Endothelial cell of umbilical vein (primary cell): ENCODE measurements around the gene FLNB. TPM values are rescaled to one million over a fixed set of nuclear protein-coding genes. Genes with fewer than 3 reads are reported as not detected.

ENCODE experiments used
- BruUV-seq: library from RNA; stranded (reverse); fragments of 400-500 nt; replicated peaks from 2 replicates; lab custom pipeline; 2021; lab: Mats Ljungman, UMichigan
- CTCF ChIA-PET: fragments of 300-600, 350-600 bp; sonication (Branson Sonifier 250); formaldehyde crosslinking; loops from one replicate; lab custom pipeline; 2021; ENCODE audit warnings: antibody characterized with exemption, inconsistent platforms; lab: Charles Lee
- POLR2A ChIA-PET: fragments of 300-600, 350-600 bp; sonication (Branson Sonifier 250); formaldehyde crosslinking; loops from one replicate; lab custom pipeline; 2021; ENCODE audit warnings: antibody characterized with exemption, inconsistent platforms; lab: Charles Lee
- DNase-seq: peaks from one replicate; pipeline ENCODE4 v3.0.0-alpha.2; 2011; ENCODE audit warnings: low read depth, low spot score
- FAIRE-seq: peaks from 2 replicates; lab custom pipeline; 2011; peaks lifted over from hg19 to GRCh38; lab: Jason Lieb, UNC
- H2AFZ ChIP-seq: 2 replicates; pipeline ENCODE4 v1.6.0; 2012; ENCODE audit warnings: low read depth, low read length, control low read depth, inconsistent platforms
- H3K27ac ChIP-seq: 2 replicates; pipeline ENCODE4 v1.5.1; 2011; ENCODE audit warnings: low read depth, mild to moderate bottlenecking, control low read depth, low read length, moderate library complexity; ENCODE audit not compliant: insufficient read depth
- H3K27me3 ChIP-seq, 2 experiments: 2 replicates each; pipeline versions ENCODE4 v1.6.0 to v1.6.1; 2011; ENCODE audit warnings: low read length in 2 of 2, mixed read lengths in 1 of 2; ENCODE audit not compliant: control insufficient read depth in 2 of 2, insufficient read depth in 2 of 2
- H3K36me3 ChIP-seq, 2 experiments: 2 replicates in 1 of 2; 3 replicates in 1 of 2; pipeline ENCODE4 v1.5.1; 2011; ENCODE audit warnings: low read length in 2 of 2, mild to moderate bottlenecking in 1 of 2, moderate library complexity in 1 of 2; ENCODE audit not compliant: control insufficient read depth in 2 of 2, insufficient read depth in 2 of 2; ENCODE audit errors: extremely low read depth in 1 of 2
- H3K4me1 ChIP-seq: 3 replicates; pipeline ENCODE4 v1.5.1; 2011; ENCODE audit warnings: mild to moderate bottlenecking, low read length; ENCODE audit not compliant: control insufficient read depth, insufficient read depth; ENCODE audit errors: extremely low read depth
- H3K4me2 ChIP-seq: 2 replicates; pipeline ENCODE4 v1.6.1; 2011; ENCODE audit warnings: low read length, control low read depth, mixed read lengths; ENCODE audit not compliant: insufficient read depth
- H3K4me3 ChIP-seq, 3 experiments: fragments of 200-600 bp in 1 of 3; sonication (generic), shearing (Covaris generic) in 1 of 3; replicated peaks in 1 of 3; 2 replicates each; pipeline ENCODE4 v1.5.1; 2011 to 2016; ENCODE audit warnings: control low read depth in 3 of 3, low read length in 3 of 3, mild to moderate bottlenecking in 2 of 3, inconsistent platforms in 1 of 3, low read depth in 1 of 3, moderate library complexity in 1 of 3; ENCODE audit not compliant: insufficient read depth in 1 of 3
- H3K79me2 ChIP-seq: 2 replicates; pipeline ENCODE4 v1.6.0; 2012; ENCODE audit warnings: low read length, inconsistent platforms; ENCODE audit not compliant: control insufficient read depth, insufficient read depth
- H3K9ac ChIP-seq: replicated peaks from 2 replicates; pipeline ENCODE3; 2011; ENCODE audit warnings: low read length, control low read depth; ENCODE audit not compliant: insufficient read depth; ENCODE audit errors: extremely low read depth
- H3K9me1 ChIP-seq: replicated peaks from 3 replicates; pipeline ENCODE4 v1.6.0; 2011; ENCODE audit warnings: mild to moderate bottlenecking, low read length; ENCODE audit not compliant: control insufficient read depth, insufficient read depth; ENCODE audit errors: extremely low read depth
- H3K9me3 ChIP-seq: replicated peaks from 2 replicates; pipeline ENCODE4 v1.5.1; 2012; ENCODE audit warnings: low read length, inconsistent platforms; ENCODE audit not compliant: control insufficient read depth, insufficient read depth
- H4K20me1 ChIP-seq: replicated peaks from 2 replicates; pipeline ENCODE3; 2011; ENCODE audit warnings: mild to moderate bottlenecking, low read length; ENCODE audit not compliant: control insufficient read depth, insufficient read depth; ENCODE audit errors: extremely low read depth
- EZH2 ChIP-seq: IDR thresholded peaks from 2 replicates; pipeline ENCODE4 v1.6.1; 2012; ENCODE audit warnings: borderline replicate concordance, low read depth, mild to moderate bottlenecking, moderate library complexity, low read length, inconsistent platforms; ENCODE audit not compliant: severe bottlenecking
- FOS ChIP-seq: IDR thresholded peaks from 2 replicates; pipeline ENCODE4 v1.6.1; 2011; ENCODE audit warnings: mild to moderate bottlenecking, low read length, moderate library complexity, borderline replicate concordance; ENCODE audit not compliant: insufficient read depth
- GATA2 ChIP-seq: IDR thresholded peaks from 2 replicates; pipeline ENCODE4 v1.7.0; 2011; ENCODE audit warnings: low read depth, mild to moderate bottlenecking, moderate library complexity, mixed read lengths, low read length; ENCODE audit not compliant: insufficient read length, insufficient read depth
- JUN ChIP-seq: IDR thresholded peaks from 2 replicates; pipeline ENCODE4 v1.6.1; 2011; ENCODE audit warnings: borderline replicate concordance, low read depth; ENCODE audit not compliant: insufficient read length, insufficient read depth
- MYC ChIP-seq: IDR thresholded peaks from one replicate; pipeline ENCODE4 v1.6.1; 2011; ENCODE audit warnings: mild to moderate bottlenecking, low read depth, low read length
- POLR2A ChIP-seq: IDR thresholded peaks from 2 replicates; pipeline ENCODE4 v1.6.1; 2012; ENCODE audit warnings: low read depth, mild to moderate bottlenecking, control low read depth, low read length
- POLR2AphosphoS5 ChIP-seq: IDR thresholded peaks from 2 replicates; pipeline ENCODE4 v1.6.1; 2012; ENCODE audit warnings: low read depth, mild to moderate bottlenecking, control low read depth, low read length, moderate library complexity; ENCODE audit not compliant: insufficient read depth
- dilution Hi-C: fragments of 300-500 bp; cut with MboI; formaldehyde crosslinking; loops from one replicate; pipeline ENCODE4 v1.15.0; 2019; ENCODE audit warnings: low sequenced_read_pairs; ENCODE audit not compliant: extremely low pct_ligation_motif_present
- intact Hi-C: fragments of 100-400 bp; cut with micrococcal nuclease; formaldehyde crosslinking; loops from one replicate; pipeline ENCODE4 v1.10.0; 2022
- polyA plus RNA-seq, 4 experiments: library from polyadenylated mRNA; depleted of rRNA in 3 of 4; stranded (reverse) in 3 of 4; unstranded in 1 of 4; fragments of >200 nt; gene quantifications; 2 replicates each; pipeline versions ENCODE4 v1.2.1 to v1.2.3, GENCODE V29; 2011 to 2012; ENCODE audit warnings: missing spikeins in 1 of 4
- total RNA-seq: library from RNA; stranded (reverse); gene quantifications from 2 replicates; pipeline ENCODE4 v1.2.3, GENCODE V29; 2021
- TF ChIP-seq, protein P1 (sequence below): IDR thresholded peaks from 2 replicates; pipeline ENCODE4 v1.6.1; 2011; ENCODE audit not compliant: insufficient read depth, insufficient read length
- TF ChIP-seq, protein P2 (sequence below), 2 donors: IDR thresholded peaks; 1 replicate in 1 of 2; 2 replicates in 1 of 2; pipeline ENCODE4 v1.5.1; 2011; ENCODE audit warnings: low read length in 2 of 2, mild to moderate bottlenecking in 2 of 2, moderate library complexity in 2 of 2, control low read depth in 1 of 2, inconsistent platforms in 1 of 2, low read depth in 1 of 2; ENCODE audit not compliant: insufficient read depth in 1 of 2; ENCODE audit errors: extremely low read depth in 1 of 2

The FLNB gene
- total and polyA plus RNA-seq, 2 donors (not counting 3 experiments of a cell fraction or from before 2014, with no cell fraction given) = 479 to 670 TPM

DNA sequence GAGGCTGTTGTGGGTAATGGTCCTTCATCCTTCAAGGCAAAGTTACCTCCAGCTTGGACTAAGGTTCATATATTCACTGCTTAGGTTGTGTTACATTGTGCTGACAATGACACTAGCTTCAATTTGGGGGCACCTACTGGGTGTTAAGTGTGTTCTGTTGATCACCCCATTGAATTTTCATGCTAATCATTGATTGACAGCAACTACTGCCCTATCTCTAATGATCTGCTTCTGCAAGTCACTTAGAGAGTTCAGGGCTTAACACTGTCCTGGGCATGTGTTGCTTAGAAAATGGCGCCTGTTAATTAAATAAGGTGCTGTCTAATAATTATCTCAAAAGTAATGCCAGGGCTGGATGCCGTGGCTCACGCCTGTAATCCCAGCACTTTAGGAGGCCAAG, 3.4 kb downstream of the FLNB start:
- BruUV-seq = no TSS peak
- Histone ChIP-seq H3K79me2 (peaks cover 84% of the 10 kb centered on the region), H3K9me3 (no peaks in the 10 kb centered on the region), H3K9me1 (no peaks in the 10 kb centered on the region), H3K27ac (peak overlapping the region; percentile 30), H3K4me1 (peaks cover 52% of the 10 kb centered on the region), H3K9ac (peak overlapping the region; percentile 64), H3K27me3 (no peaks in the 10 kb centered on the region), H3K4me2 (peak overlapping the region; percentile 93), H3K36me3 (peaks cover 0 to 8% of the 10 kb centered on the region in 2 experiments), H2AFZ (no peak overlapping the region), H4K20me1 (no peaks in the 10 kb centered on the region), H3K4me3 (peak overlapping the region; percentile 62 to 93 (median 78))
- no peak for FAIRE-seq
- no peak for DNase-seq
- TF ChIP-seq MYC = no peak
- ChIA-PET CTCF (interaction anchor here (0.7 to 1.9 kb wide), 6 partner anchors 9 to 106 kb away, joined by 3 to 8 read pairs (median 4); no protein-coding TSS in a partner anchor), POLR2A (interaction anchor here (0.7 to 2.4 kb wide), 4 partner anchors 12 to 70 kb away, joined by 3 to 6 read pairs (median 4); no protein-coding TSS in a partner anchor)
- intact Hi-C loops = loop anchor here (1.0 to 5.0 kb wide), 2 partner anchors 73 to 151 kb away; no protein-coding TSS in a partner anchor
- dilution Hi-C loops = no loop called here

DNA sequence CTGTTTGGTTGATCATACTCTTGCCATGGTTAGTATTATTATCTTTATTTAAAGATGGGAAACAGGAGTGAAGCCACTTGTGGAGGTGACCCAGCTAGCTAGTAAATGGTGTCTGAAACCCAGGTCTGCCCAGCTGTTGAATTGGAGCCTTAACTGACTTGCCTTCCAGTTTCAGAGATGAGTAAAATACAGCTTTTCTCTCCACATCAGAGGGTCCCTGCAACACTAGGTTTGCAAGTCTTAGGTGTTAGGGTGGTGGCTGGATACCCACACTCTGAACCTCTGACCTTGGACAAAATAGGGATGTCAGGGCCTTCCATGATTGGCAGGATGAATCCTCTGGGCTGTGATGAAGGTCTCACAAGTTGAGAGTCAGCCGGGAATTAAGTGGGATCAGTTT, 4.1 kb downstream of the FLNB start:
- no peaks in the 10 kb centered on the region for H3K9me1 ChIP-seq
- H4K20me1 ChIP-seq = no peaks in the 10 kb centered on the region
- peak overlapping the region in 2 of 3 experiments; percentile 78 to 93 for H3K4me3 ChIP-seq
- peaks cover 0 to 8% of the 10 kb centered on the region in 2 experiments for H3K36me3 ChIP-seq
- dilution Hi-C loops = no loop called here
- peak overlapping the region; percentile 93 for H3K4me2 ChIP-seq
- H3K4me1 ChIP-seq = peaks cover 56% of the 10 kb centered on the region
- peak; percentile 39 for TF ChIP-seq POLR2A
- TF ChIP-seq, protein P1, sequence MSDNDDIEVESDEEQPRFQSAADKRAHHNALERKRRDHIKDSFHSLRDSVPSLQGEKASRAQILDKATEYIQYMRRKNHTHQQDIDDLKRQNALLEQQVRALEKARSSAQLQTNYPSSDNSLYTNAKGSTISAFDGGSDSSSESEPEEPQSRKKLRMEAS = no peak
- TF ChIP-seq GATA2 = no peak
- no peak for TF ChIP-seq FOS
- TF ChIP-seq JUN = no peak
- TF ChIP-seq MYC = no peak
- no peak for TF ChIP-seq EZH2
- TF ChIP-seq POLR2AphosphoS5 = no peak
- TF ChIP-seq, protein P2, sequence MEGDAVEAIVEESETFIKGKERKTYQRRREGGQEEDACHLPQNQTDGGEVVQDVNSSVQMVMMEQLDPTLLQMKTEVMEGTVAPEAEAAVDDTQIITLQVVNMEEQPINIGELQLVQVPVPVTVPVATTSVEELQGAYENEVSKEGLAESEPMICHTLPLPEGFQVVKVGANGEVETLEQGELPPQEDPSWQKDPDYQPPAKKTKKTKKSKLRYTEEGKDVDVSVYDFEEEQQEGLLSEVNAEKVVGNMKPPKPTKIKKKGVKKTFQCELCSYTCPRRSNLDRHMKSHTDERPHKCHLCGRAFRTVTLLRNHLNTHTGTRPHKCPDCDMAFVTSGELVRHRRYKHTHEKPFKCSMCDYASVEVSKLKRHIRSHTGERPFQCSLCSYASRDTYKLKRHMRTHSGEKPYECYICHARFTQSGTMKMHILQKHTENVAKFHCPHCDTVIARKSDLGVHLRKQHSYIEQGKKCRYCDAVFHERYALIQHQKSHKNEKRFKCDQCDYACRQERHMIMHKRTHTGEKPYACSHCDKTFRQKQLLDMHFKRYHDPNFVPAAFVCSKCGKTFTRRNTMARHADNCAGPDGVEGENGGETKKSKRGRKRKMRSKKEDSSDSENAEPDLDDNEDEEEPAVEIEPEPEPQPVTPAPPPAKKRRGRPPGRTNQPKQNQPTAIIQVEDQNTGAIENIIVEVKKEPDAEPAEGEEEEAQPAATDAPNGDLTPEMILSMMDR (IDR thresholded peaks at IDR 0.05; ENCODE audit: extremely low read depth in 1 of 2, insufficient read depth in 1 of 2, low read depth in 1 of 2, low read length in 2 of 2) = no peak
- H3K79me2 ChIP-seq = peaks cover 91% of the 10 kb centered on the region
- no peak for FAIRE-seq
- H3K9ac ChIP-seq = peak overlapping the region; percentile 5
- no peaks in the 10 kb centered on the region for H3K9me3 ChIP-seq
- no peak overlapping the region for H2AFZ ChIP-seq
- H3K27ac ChIP-seq = peak overlapping the region; percentile 7
- H3K27me3 ChIP-seq = no peaks in the 10 kb centered on the region
- ChIA-PET CTCF (interaction anchor here (0.7 to 2.3 kb wide), 6 partner anchors 8 to 105 kb away, joined by 3 to 8 read pairs (median 4); no protein-coding TSS in a partner anchor), POLR2A (interaction anchor here (0.7 kb wide), 1 partner anchor 128 kb away, joined by 6 read pairs; no protein-coding TSS in a partner anchor)
- BruUV-seq = no TSS peak
- intact Hi-C loops = loop anchor here (1.0 to 5.0 kb wide), 3 partner anchors 8 to 150 kb away; no protein-coding TSS in a partner anchor
- DNase-seq = no peak
